Trophoblast cell (in vitro differentiated cells and primary cell): ENCODE measurements around the gene TLX2.

Source experiments
- DNase-seq, 2 donors: peaks; one replicate each; pipeline ENCODE4 v3.0.0-alpha.2; 2016
- H2AFZ ChIP-seq: 2 replicates; pipeline ENCODE4 v1.6.1; 2013; ENCODE audit warnings: low read length, moderate library complexity, mild to moderate bottlenecking; ENCODE audit not compliant: insufficient read depth, poor library complexity
- H2AK5ac ChIP-seq: 2 replicates; pipeline ENCODE4 v1.6.1; 2013; ENCODE audit warnings: mild to moderate bottlenecking, low read length
- H2BK120ac ChIP-seq: 2 replicates; pipeline ENCODE4 v1.6.1; 2013; ENCODE audit warnings: low read length, mild to moderate bottlenecking, moderate library complexity; ENCODE audit not compliant: insufficient read depth, poor library complexity
- H2BK12ac ChIP-seq: 2 replicates; pipeline ENCODE4 v1.6.1; 2013; ENCODE audit warnings: mild to moderate bottlenecking, low read length, moderate library complexity
- H2BK5ac ChIP-seq: 2 replicates; pipeline ENCODE4 v1.6.1; 2013; ENCODE audit warnings: low read length, low read depth, moderate library complexity, mild to moderate bottlenecking; ENCODE audit not compliant: poor library complexity
- H3K14ac ChIP-seq: 2 replicates; pipeline ENCODE4 v1.6.1; 2013; ENCODE audit warnings: mild to moderate bottlenecking, low read length
- H3K18ac ChIP-seq: 2 replicates; pipeline ENCODE4 v1.6.1; 2013; ENCODE audit warnings: mild to moderate bottlenecking, low read length
- H3K23ac ChIP-seq: 2 replicates; pipeline ENCODE4 v1.6.1; 2013; ENCODE audit warnings: low read length
- H3K27ac ChIP-seq: 2 replicates; pipeline ENCODE4 v1.5.1; 2013; ENCODE audit warnings: low read depth, mild to moderate bottlenecking, inconsistent platforms, low read length, moderate library complexity
- H3K27me3 ChIP-seq: 2 replicates; pipeline ENCODE4 v1.6.1; 2013; ENCODE audit warnings: inconsistent platforms, mild to moderate bottlenecking, low read length, moderate library complexity; ENCODE audit not compliant: insufficient read depth
- H3K36me3 ChIP-seq, 2 experiments: 1 replicate in 1 of 2; 2 replicates in 1 of 2; pipeline ENCODE4 v1.6.1; 2013; ENCODE audit warnings: low read length in 2 of 2, mild to moderate bottlenecking in 2 of 2, moderate library complexity in 1 of 2; ENCODE audit not compliant: insufficient read depth in 2 of 2, control insufficient read depth in 1 of 2
- H3K4ac ChIP-seq: 2 replicates; pipeline ENCODE4 v1.6.1; 2013; ENCODE audit warnings: low read depth, mild to moderate bottlenecking, low read length, moderate library complexity
- H3K4me1 ChIP-seq, 2 experiments: 1 replicate in 1 of 2; 2 replicates in 1 of 2; pipeline ENCODE4 v1.6.1; 2013; ENCODE audit warnings: low read length in 2 of 2, mild to moderate bottlenecking in 2 of 2, moderate library complexity in 1 of 2; ENCODE audit not compliant: insufficient read depth in 2 of 2, control insufficient read depth in 1 of 2
- H3K4me2 ChIP-seq: 2 replicates; pipeline ENCODE4 v1.6.1; 2013; ENCODE audit warnings: inconsistent platforms, mild to moderate bottlenecking, low read length, moderate library complexity
- H3K4me3 ChIP-seq: 2 replicates; pipeline ENCODE4 v1.5.1; 2013; ENCODE audit warnings: mild to moderate bottlenecking, low read depth, low read length, inconsistent platforms
- H3K79me1 ChIP-seq: one replicate; pipeline ENCODE4 v1.6.1; 2013; ENCODE audit warnings: low read length
- H3K79me2 ChIP-seq: 2 replicates; pipeline ENCODE4 v1.6.1; 2013; ENCODE audit warnings: low read length, mild to moderate bottlenecking; ENCODE audit not compliant: control insufficient read depth, insufficient read depth, poor library complexity
- H3K9ac ChIP-seq: 2 replicates; pipeline ENCODE4 v1.6.1; 2013; ENCODE audit warnings: mild to moderate bottlenecking, low read length
- H3K9me3 ChIP-seq: 2 replicates; pipeline ENCODE4 v1.6.1; 2013; ENCODE audit warnings: low read depth, mild to moderate bottlenecking, control low read depth, inconsistent platforms, low read length; ENCODE audit not compliant: insufficient read depth
- H4K12ac ChIP-seq: 2 replicates; pipeline ENCODE4 v1.6.1; 2013; ENCODE audit warnings: low read depth, mild to moderate bottlenecking, low read length, moderate library complexity
- H4K8ac ChIP-seq: 2 replicates; pipeline ENCODE4 v1.6.1; 2013; ENCODE audit warnings: low read depth, mild to moderate bottlenecking, low read length, moderate library complexity
- H4K91ac ChIP-seq: one replicate; pipeline ENCODE4 v1.6.1; 2013; ENCODE audit warnings: low read depth, mild to moderate bottlenecking, low read length, moderate library complexity
- WGBS: extraction: QIAGEN DNeasy Blood & Tissue Kit; methylation state at CpG from one replicate; pipeline ENCODE4 v1.1.7; 2013; ENCODE audit warnings: missing lambda C conversion rate; ENCODE audit not compliant: insufficient read length, insufficient coverage; ENCODE audit errors: extremely low coverage; 5-methylcytosine and 5-hydroxymethylcytosine counted together

TLX2 gene

DNA sequence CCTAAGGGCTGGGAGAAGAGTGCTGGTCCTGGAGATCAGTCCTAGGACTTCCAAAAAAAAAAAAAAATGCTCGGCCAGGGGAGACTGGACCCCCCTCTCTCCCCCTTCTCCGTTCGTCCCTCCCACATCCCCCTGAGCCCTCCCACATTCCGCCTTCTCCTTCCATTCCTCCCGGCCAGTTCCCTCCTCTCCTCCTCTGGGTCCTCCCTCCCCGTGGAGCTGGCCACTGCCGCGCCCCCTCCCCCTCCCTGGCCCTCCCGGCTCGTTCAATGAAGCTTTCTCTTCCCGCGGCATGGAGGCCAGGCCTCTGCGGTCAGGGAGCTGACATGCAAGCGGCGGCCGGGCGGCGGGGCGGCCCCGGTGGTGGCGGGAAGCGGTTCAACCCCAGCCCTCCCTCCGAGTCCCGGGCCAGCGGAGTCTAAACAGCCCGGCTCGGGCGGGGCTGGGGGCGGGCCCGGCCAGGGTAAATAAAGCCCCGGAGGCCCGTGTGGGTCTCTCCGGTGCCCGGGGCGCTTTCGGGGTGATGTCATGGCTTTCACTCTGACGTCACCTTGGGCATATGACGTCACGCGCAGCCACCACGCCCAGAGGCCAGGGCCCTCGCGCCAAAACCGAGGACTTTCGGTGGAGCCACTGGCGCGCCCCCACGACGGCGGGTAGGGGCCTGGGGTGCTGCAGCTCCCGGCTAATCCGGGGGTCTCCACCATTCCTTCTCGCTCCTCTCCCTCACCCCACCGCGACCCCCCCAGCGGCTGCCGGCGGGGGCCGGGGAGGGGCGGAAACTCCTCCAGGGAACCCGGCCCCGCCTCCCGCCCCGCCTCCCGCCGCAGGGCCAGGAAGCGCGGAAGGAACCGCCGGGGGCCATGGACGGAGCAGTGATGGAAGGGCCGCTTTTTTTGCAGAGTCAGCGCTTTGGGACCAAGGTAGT, 39.9 kb downstream of the TLX2 start, which contains the start of the genes DOK1 and LOXL3:
Gene DOK1 (plus strand): TSS at position 829 of the 928 bp plus-strand sequence. CDS start 35 bp downstream, at position 864.
Gene LOXL3 (minus strand): TSS at position 51 of the 928 bp plus-strand sequence. CDS start 1,308 bp downstream, outside the sequence.
- Histone ChIP-seq H2BK12ac (peak within 1 kb of the TSS; percentile 13), H4K91ac (peak within 1 kb of the TSS; percentile 70), H3K4me1 (peaks cover 10 to 20% of the 10 kb centered on the region in 2 experiments), H2BK5ac (peak within 1 kb of the TSS; percentile 12), H3K27ac (no peak within 1 kb of the TSS), H3K4ac (no peak within 1 kb of the TSS), H3K9me3 (peaks cover 9% of the 10 kb centered on the region), H4K8ac (peak within 1 kb of the TSS; percentile 64), H3K36me3 (no peaks in the 10 kb centered on the region), H3K9ac (peak within 1 kb of the TSS; percentile 29), H3K23ac (no peak within 1 kb of the TSS), H2AFZ (peak within 1 kb of the TSS; percentile 61), H3K4me2 (peak within 1 kb of the TSS; percentile 82), H3K14ac (peak within 1 kb of the TSS; percentile 54), H3K27me3 (peaks cover 30% of the 10 kb centered on the region), H2AK5ac (no peak within 1 kb of the TSS), H3K79me1 (peaks cover 7% of the 10 kb centered on the region), H3K4me3 (peak within 1 kb of the TSS; percentile 67), H3K18ac (peak within 1 kb of the TSS; percentile 85), H2BK120ac (peak within 1 kb of the TSS; percentile 3), H4K12ac (peak within 1 kb of the TSS; percentile 58), H3K79me2 (no peaks in the 10 kb centered on the region)
- peak; percentile 84 to 91 for DNase-seq
- no CpG with 5 or more reads among the region's 73 CpGs for WGBS

DNA sequence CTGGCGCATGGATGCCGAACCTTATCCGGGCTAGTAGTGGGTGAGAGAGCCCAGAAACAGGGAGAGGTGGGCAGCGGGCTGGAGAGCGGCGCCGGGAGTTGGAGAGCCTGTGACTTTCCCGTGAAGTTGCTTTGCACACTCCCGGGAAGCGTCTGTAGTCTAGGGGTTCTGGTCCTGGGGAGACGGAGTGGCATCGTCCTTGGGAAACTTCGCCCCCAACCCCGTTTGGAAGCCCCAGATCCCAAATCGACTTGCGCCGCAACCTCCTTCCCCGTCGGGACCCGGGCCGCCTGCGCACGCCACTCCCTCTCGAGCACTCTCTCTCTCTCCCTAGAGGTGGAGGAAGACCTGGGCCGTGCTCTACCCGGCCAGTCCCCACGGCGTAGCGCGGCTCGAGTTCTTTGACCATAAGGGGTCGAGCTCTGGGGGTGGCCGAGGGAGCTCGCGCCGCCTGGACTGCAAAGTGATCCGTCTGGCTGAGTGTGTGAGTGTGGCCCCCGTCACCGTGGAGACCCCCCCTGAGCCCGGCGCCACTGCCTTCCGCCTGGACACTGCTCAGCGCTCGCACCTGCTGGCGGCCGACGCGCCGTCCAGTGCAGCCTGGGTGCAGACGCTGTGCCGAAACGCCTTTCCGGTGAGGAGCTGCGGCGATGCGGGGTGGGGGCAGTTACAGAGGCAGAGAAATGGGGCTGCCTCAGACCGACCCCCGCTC, 40.7 kb downstream of the TLX2 start:
- Histone ChIP-seq H2BK5ac (no peak overlapping the region), H3K79me2 (no peaks in the 10 kb centered on the region), H4K8ac (peak overlapping the region; percentile 59), H3K79me1 (peaks cover 7% of the 10 kb centered on the region), H3K9ac (no peak overlapping the region), H3K4me3 (peak overlapping the region; percentile 64), H2AFZ (peak overlapping the region; percentile 19), H2BK12ac (no peak overlapping the region), H3K9me3 (peaks cover 4% of the 10 kb centered on the region), H3K23ac (no peak overlapping the region), H3K4me1 (peaks cover 8 to 17% of the 10 kb centered on the region in 2 experiments), H2AK5ac (no peak overlapping the region), H3K18ac (no peak overlapping the region), H4K91ac (no peak overlapping the region), H2BK120ac (peak overlapping the region; percentile 3), H3K36me3 (no peaks in the 10 kb centered on the region), H3K27me3 (peaks cover 22% of the 10 kb centered on the region), H3K4ac (no peak overlapping the region), H3K14ac (peak overlapping the region; percentile 26), H3K4me2 (peak overlapping the region; percentile 82), H4K12ac (no peak overlapping the region), H3K27ac (no peak overlapping the region)
- DNase-seq, result peak; percentile 37 to 65
- WGBS, result no CpG with 5 or more reads among the region's 58 CpGs

DNA sequence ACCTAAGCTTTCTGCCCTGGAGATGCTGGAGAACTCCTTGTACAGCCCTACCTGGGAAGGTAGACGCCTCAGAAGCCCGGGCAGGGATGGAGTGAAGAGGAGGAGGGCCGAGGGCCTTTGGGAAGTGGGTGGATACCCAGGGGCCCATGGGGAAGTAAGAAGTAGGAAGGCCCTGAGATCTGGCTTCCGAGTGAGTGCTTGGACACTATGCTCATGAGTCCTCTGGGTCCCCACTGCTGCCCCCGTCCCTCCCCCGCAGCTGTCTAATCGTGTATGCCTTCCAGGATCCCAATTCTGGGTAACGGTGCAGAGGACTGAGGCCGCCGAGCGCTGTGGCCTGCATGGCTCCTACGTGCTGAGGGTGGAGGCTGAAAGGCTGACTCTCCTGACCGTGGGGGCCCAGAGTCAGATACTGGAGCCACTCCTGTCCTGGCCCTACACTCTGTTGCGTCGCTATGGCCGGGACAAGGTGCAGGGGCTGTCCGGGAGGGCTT, 41.4 kb downstream of the TLX2 start:
- Histone ChIP-seq H3K9ac (no peak overlapping the region), H3K27ac (no peak overlapping the region), H4K8ac (no peak overlapping the region), H3K23ac (no peak overlapping the region), H3K79me2 (no peaks in the 10 kb centered on the region), H3K79me1 (peaks cover 7% of the 10 kb centered on the region), H2BK12ac (no peak overlapping the region), H2AFZ (no peak overlapping the region), H3K4ac (no peak overlapping the region), H3K4me1 (peaks cover 8 to 21% of the 10 kb centered on the region in 2 experiments), H3K18ac (no peak overlapping the region), H4K91ac (no peak overlapping the region), H3K9me3 (peaks cover 4% of the 10 kb centered on the region), H2BK5ac (no peak overlapping the region), H3K36me3 (no peaks in the 10 kb centered on the region), H4K12ac (no peak overlapping the region), H3K4me2 (peak overlapping the region; percentile 82), H3K14ac (no peak overlapping the region), H3K27me3 (peaks cover 18% of the 10 kb centered on the region), H2BK120ac (no peak overlapping the region), H2AK5ac (no peak overlapping the region), H3K4me3 (no peak overlapping the region)
- no peak for DNase-seq
- no CpG with 5 or more reads among the region's 17 CpGs for WGBS

DNA sequence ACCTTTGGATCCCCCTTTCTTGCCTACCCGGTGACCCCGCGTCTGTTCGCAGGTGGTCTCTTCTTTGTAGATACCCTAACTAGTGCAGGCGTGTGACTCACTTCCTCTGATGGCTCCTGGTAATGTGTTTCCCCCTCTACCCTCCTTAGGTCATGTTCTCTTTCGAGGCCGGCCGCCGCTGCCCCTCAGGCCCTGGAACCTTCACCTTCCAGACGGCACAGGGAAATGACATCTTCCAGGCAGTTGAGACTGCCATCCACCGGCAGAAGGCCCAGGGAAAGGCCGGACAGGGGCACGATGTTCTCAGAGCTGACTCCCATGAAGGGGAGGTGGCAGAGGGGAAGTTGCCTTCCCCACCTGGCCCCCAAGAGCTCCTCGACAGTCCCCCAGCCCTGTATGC, 41.9 kb downstream of the TLX2 start:
- no CpG with 5 or more reads among the region's 14 CpGs for WGBS
- H3K4me3 ChIP-seq, result no peak overlapping the region

More for the DNA sequence above, 41.9 kb downstream of the TLX2 start:
- Histone ChIP-seq H3K18ac (no peak overlapping the region), H3K79me1 (peaks cover 7% of the 10 kb centered on the region), H3K9me3 (peaks cover 4% of the 10 kb centered on the region), H3K4me2 (no peak overlapping the region), H2AK5ac (no peak overlapping the region), H2AFZ (no peak overlapping the region), H4K91ac (no peak overlapping the region), H3K23ac (no peak overlapping the region), H2BK12ac (no peak overlapping the region), H3K27ac (no peak overlapping the region), H3K27me3 (peaks cover 18% of the 10 kb centered on the region), H3K9ac (no peak overlapping the region), H3K36me3 (no peaks in the 10 kb centered on the region), H3K79me2 (no peaks in the 10 kb centered on the region), H4K12ac (no peak overlapping the region), H3K4ac (no peak overlapping the region), H4K8ac (no peak overlapping the region), H3K4me1 (peaks cover 8 to 21% of the 10 kb centered on the region in 2 experiments), H2BK120ac (no peak overlapping the region), H3K14ac (no peak overlapping the region), H2BK5ac (no peak overlapping the region)
- DNase-seq, result no peak
